Esophagus muscularis mucosa (tissue), 4 donors: ENCODE data around the gene CACHD1. TPM values are rescaled to one million over a fixed set of nuclear protein-coding genes. Genes with fewer than 3 reads are reported as not detected.

Experiments used
- DNase-seq: peaks from one replicate; pipeline ENCODE4 v3.0.0-alpha.2; 2017; ENCODE audit errors: extremely low spot score
- H3K27ac ChIP-seq, 4 donors: fragments of 200-600 bp; sonication (generic); replicated peaks in 1 of 4; 1 replicate in 3 of 4; 2 replicates in 1 of 4; pipeline ENCODE4 v1.5.1; 2016 to 2019; ENCODE audit warnings: mild to moderate bottlenecking in 1 of 4
- H3K27me3 ChIP-seq, 4 donors: fragments of 200-600 bp; sonication (generic); one replicate each; pipeline versions ENCODE4 v1.5.1 to v1.6.0; 2016 to 2019
- H3K36me3 ChIP-seq, 4 donors: fragments of 200-600 bp; sonication (generic); one replicate each; pipeline ENCODE4 v1.5.1; 2016 to 2019
- H3K4me1 ChIP-seq, 4 donors: fragments of 200-600 bp; sonication (generic); one replicate each; pipeline ENCODE4 v1.5.1; 2016 to 2019
- H3K4me3 ChIP-seq, 4 donors: fragments of 200-600 bp; sonication (generic); 1 replicate in 2 of 4; 2 replicates in 2 of 4; pipeline ENCODE4 v1.5.1; 2016 to 2019; ENCODE audit warnings: mild to moderate bottlenecking in 4 of 4, moderate library complexity in 1 of 4
- H3K9me3 ChIP-seq, 4 donors: fragments of 200-600 bp; sonication (generic); 1 replicate in 3 of 4; 2 replicates in 1 of 4; pipeline ENCODE4 v1.5.1; 2016 to 2019
- CTCF ChIP-seq, 3 experiments: fragments of 200-600 bp in 2 of 3; fragments of 450-650 bp in 1 of 3; sonication (generic) in 2 of 3; IDR thresholded peaks; one replicate each; pipeline ENCODE4 v1.5.1; 2017 to 2019; ENCODE audit warnings: antibody characterized with exemption in 3 of 3, mild to moderate bottlenecking in 2 of 3, moderate library complexity in 1 of 3
- EP300 ChIP-seq: sonication (generic); formaldehyde crosslinking; IDR thresholded peaks from one replicate; pipeline ENCODE4 v1.6.1; 2017; ENCODE audit warnings: antibody characterized with exemption
- POLR2A ChIP-seq: fragments of 450-650 bp; IDR thresholded peaks from one replicate; pipeline ENCODE4 v1.6.1; 2017; ENCODE audit warnings: antibody characterized with exemption, moderate library complexity, mild to moderate bottlenecking, low read depth
- POLR2AphosphoS5 ChIP-seq, 2 donors: sonication (generic); formaldehyde crosslinking; IDR thresholded peaks; one replicate each; pipeline ENCODE4 v1.6.1; 2017; ENCODE audit warnings: antibody characterized with exemption in 2 of 2
- WGBS: methylation state at CpG from one replicate; pipeline ENCODE4 v1.1.5; 2018; 5-methylcytosine and 5-hydroxymethylcytosine counted together
- intact Hi-C: fragments of 100-400 bp; cut with DNase I; formaldehyde crosslinking; loops from one replicate; pipeline ENCODE4 v1.15.1; 2023
- total RNA-seq, 4 donors: library from RNA; depleted of rRNA; stranded (reverse); fragments of >200 nt; gene quantifications; one replicate each; pipeline versions ENCODE4 v1.1.0 to v1.2.1, GENCODE V29; 2016

Gene CACHD1
- total RNA-seq, 4 donors from 2014 or later, result 6.6 to 10.7 (median 10.1) TPM

GRCh38 chr1:64530969-64531692, 61.2 kb downstream of the CACHD1 start:
- H3K9me3 ChIP-seq, result no peaks in the 10 kb centered on the region
- H3K27ac ChIP-seq, result no peak overlapping the region
- intact Hi-C loops, result no loop called here
- no peaks in the 10 kb centered on the region for H3K27me3 ChIP-seq
- H3K4me1 ChIP-seq, result peaks cover 0 to 20% (median 18%) of the 10 kb centered on the region in 4 donors
- TF ChIP-seq POLR2AphosphoS5 (IDR thresholded peaks at IDR 0.05) (no peak), EP300 (no peak), CTCF (IDR thresholded peaks at IDR 0.05) (no peak), POLR2A (no peak)
- H3K36me3 ChIP-seq, result no peaks in the 10 kb centered on the region
- H3K4me3 ChIP-seq, result no peak overlapping the region
- DNase-seq, result no peak

- Histone ChIP-seq H3K4me1 (peaks cover 0 to 22% (median 20%) of the 10 kb centered on the region in 4 donors), H3K27me3 (no peaks in the 10 kb centered on the region), H3K4me3 (no peak overlapping the region), H3K27ac (no peak overlapping the region), H3K36me3 (no peaks in the 10 kb centered on the region), H3K9me3 (no peaks in the 10 kb centered on the region)
- intact Hi-C loops, result no loop called here
- DNase-seq, result no peak
- 92% methylated on average over 2 of the region's 2 CpGs for WGBS
- TF ChIP-seq POLR2A, result no peak
- no peak for TF ChIP-seq CTCF (IDR thresholded peaks at IDR 0.05)
- TF ChIP-seq EP300, result no peak
- no peak for TF ChIP-seq POLR2AphosphoS5 (IDR thresholded peaks at IDR 0.05)
Measured at GRCh38 chr1:64532646-64533045, 62.7 kb downstream of the CACHD1 start.

GRCh38 chr1:64535938-64536835, 66.3 kb downstream of the CACHD1 start:
- DNase-seq, result no peak
- Histone ChIP-seq H3K9me3 (no peaks in the 10 kb centered on the region), H3K36me3 (no peaks in the 10 kb centered on the region), H3K4me1 (peaks cover 14 to 51% (median 44%) of the 10 kb centered on the region in 4 donors), H3K4me3 (no peak overlapping the region), H3K27me3 (no peaks in the 10 kb centered on the region), H3K27ac (peak overlapping the region; percentile 4 to 33 (median 30))
- TF ChIP-seq EP300 (no peak), POLR2A (no peak), CTCF (IDR thresholded peaks at IDR 0.05) (no peak)
- 49% methylated on average over 10 of the region's 10 CpGs for WGBS
- intact Hi-C loops, result no loop called here

GRCh38 chr1:64536836-64537490, 67.0 kb downstream of the CACHD1 start:
- WGBS, result 62% methylated on average over 8 of the region's 8 CpGs

More at GRCh38 chr1:64536836-64537490, 67.0 kb downstream of the CACHD1 start:
- peak overlapping the region; percentile 4 to 33 (median 30) for H3K27ac ChIP-seq
- no peaks in the 10 kb centered on the region for H3K36me3 ChIP-seq
- peaks cover 19 to 52% (median 44%) of the 10 kb centered on the region in 4 donors for H3K4me1 ChIP-seq
- intact Hi-C loops, result no loop called here
- H3K9me3 ChIP-seq, result no peaks in the 10 kb centered on the region
- no peaks in the 10 kb centered on the region for H3K27me3 ChIP-seq
- no peak overlapping the region for H3K4me3 ChIP-seq
- no peak for TF ChIP-seq POLR2AphosphoS5 (IDR thresholded peaks at IDR 0.05)
- no peak for TF ChIP-seq CTCF (IDR thresholded peaks at IDR 0.05)
- TF ChIP-seq EP300, result no peak
- DNase-seq, result no peak
